ENCODE results near the gene UBQLN4. TPM values are rescaled to one million over a fixed set of nuclear protein-coding genes. Genes with fewer than 3 reads are reported as not detected.
A peak's percentile ranks its signal among the peaks of the same experiment; 100 is the strongest.

Gene UBQLN4
- total RNA-seq, 1 donor from 2014 or later: 65.0 TPM

- Mint-ChIP-seq H3K36me3 (ENCODE audit: low read depth) (no peaks in the 10 kb centered on the region), H3K4me3 (no peak overlapping the region), H3K27ac (no peak overlapping the region), H3K27me3 (peaks cover 46% of the 10 kb centered on the region), H3K4me1 (peaks cover 2% of the 10 kb centered on the region), H3K9me3 (no peaks in the 10 kb centered on the region)
- DNase-seq: no peak
- intact Hi-C loops (cut with micrococcal nuclease): loop anchor here (1.0 kb wide), 1 partner anchor 41 kb away; no protein-coding TSS in a partner anchor
Measured at GRCh38 chr1:156089704-156090103, 36.1 kb upstream of the UBQLN4 start.

DNA sequence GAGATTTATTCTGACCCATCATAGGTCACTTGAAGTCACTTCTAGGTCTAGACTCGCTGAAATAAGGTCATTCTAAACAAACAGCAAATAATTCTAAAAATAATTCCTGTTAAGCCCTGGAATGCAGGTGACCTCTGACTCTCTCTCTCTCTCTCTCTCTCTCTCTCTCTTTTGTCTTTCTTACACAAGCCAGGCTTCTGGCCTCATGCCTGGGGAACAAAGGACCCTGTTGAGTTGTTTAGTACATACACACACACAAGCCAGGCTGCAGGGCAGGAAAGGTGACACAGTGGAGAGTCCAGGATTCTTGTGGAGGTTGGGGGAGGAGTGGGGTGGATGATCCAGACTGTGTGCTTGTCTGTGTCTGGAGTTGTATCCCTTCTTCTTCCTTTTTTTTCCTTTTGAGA, 32.7 kb upstream of the UBQLN4 start:
- intact Hi-C loops (cut with micrococcal nuclease): no loop called here

GRCh38 chr1:156083800-156084790, 30.5 kb upstream of the UBQLN4 start:
- peak overlapping the region; percentile 45 for H3K4me3 Mint-ChIP-seq
- DNase-seq: no peak
- intact Hi-C loops (cut with micrococcal nuclease): no loop called here
- H3K4me1 Mint-ChIP-seq: peaks cover 9% of the 10 kb centered on the region
- no peaks in the 10 kb centered on the region for H3K9me3 Mint-ChIP-seq
- peaks cover 66% of the 10 kb centered on the region for H3K27me3 Mint-ChIP-seq
- no peak overlapping the region for H3K27ac Mint-ChIP-seq
- no peaks in the 10 kb centered on the region for H3K36me3 Mint-ChIP-seq (ENCODE audit: low read depth)

More for the DNA sequence above, 32.7 kb upstream of the UBQLN4 start:
- no peak overlapping the region for H3K4me3 Mint-ChIP-seq
- no peak overlapping the region for H3K27ac Mint-ChIP-seq
- H3K4me1 Mint-ChIP-seq: peaks cover 10% of the 10 kb centered on the region
- no peak for DNase-seq
- H3K36me3 Mint-ChIP-seq (ENCODE audit: low read depth): no peaks in the 10 kb centered on the region
- H3K27me3 Mint-ChIP-seq: peaks cover 52% of the 10 kb centered on the region
- H3K9me3 Mint-ChIP-seq: no peaks in the 10 kb centered on the region

GRCh38 chr1:156082309-156083091, 28.9 kb upstream of the UBQLN4 start, which contains the start of gene MEX3A:
MEX3A (minus strand) TSS chr1:156082465; CDS start chr1:156081998, 467 bp downstream.
- Mint-ChIP-seq H3K4me3 (peak within 1 kb of the TSS; percentile 87), H3K27me3 (peaks cover 76% of the 10 kb centered on the region), H3K27ac (no peak within 1 kb of the TSS), H3K4me1 (peaks cover 9% of the 10 kb centered on the region), H3K36me3 (ENCODE audit: low read depth) (no peaks in the 10 kb centered on the region), H3K9me3 (no peaks in the 10 kb centered on the region)
- DNase-seq: peak; percentile 90
- intact Hi-C loops (cut with micrococcal nuclease): loop anchor here (1.0 kb wide), 1 partner anchor 28 kb away; the partner anchor contains the start of gene LAMTOR2

GRCh38 chr1:156081917-156082308, 28.3 kb upstream of the UBQLN4 start:
- peak overlapping the region; percentile 87 for H3K4me3 Mint-ChIP-seq
- H3K9me3 Mint-ChIP-seq: no peaks in the 10 kb centered on the region
- DNase-seq: no peak
- H3K27ac Mint-ChIP-seq: no peak overlapping the region
- H3K36me3 Mint-ChIP-seq (ENCODE audit: low read depth): no peaks in the 10 kb centered on the region
- peaks cover 9% of the 10 kb centered on the region for H3K4me1 Mint-ChIP-seq
- intact Hi-C loops (cut with micrococcal nuclease): loop anchor here (1.0 kb wide), 1 partner anchor 28 kb away; the partner anchor contains the start of gene LAMTOR2
- peaks cover 72% of the 10 kb centered on the region for H3K27me3 Mint-ChIP-seq

GRCh38 chr1:156081180-156081916, 27.8 kb upstream of the UBQLN4 start:
- intact Hi-C loops (cut with micrococcal nuclease): no loop called here
- Mint-ChIP-seq H3K4me1 (peaks cover 9% of the 10 kb centered on the region), H3K27ac (no peak overlapping the region), H3K27me3 (peaks cover 66% of the 10 kb centered on the region), H3K4me3 (peak overlapping the region; percentile 87), H3K9me3 (no peaks in the 10 kb centered on the region), H3K36me3 (ENCODE audit: low read depth) (no peaks in the 10 kb centered on the region)
- DNase-seq: no peak

GRCh38 chr1:156080863-156081179, 27.2 kb upstream of the UBQLN4 start:
- no peaks in the 10 kb centered on the region for H3K9me3 Mint-ChIP-seq
- intact Hi-C loops (cut with micrococcal nuclease): no loop called here
- no peaks in the 10 kb centered on the region for H3K36me3 Mint-ChIP-seq (ENCODE audit: low read depth)
- H3K27ac Mint-ChIP-seq: no peak overlapping the region
- peak overlapping the region; percentile 61 for H3K4me3 Mint-ChIP-seq
- peaks cover 9% of the 10 kb centered on the region for H3K4me1 Mint-ChIP-seq
- peaks cover 63% of the 10 kb centered on the region for H3K27me3 Mint-ChIP-seq
- DNase-seq: no peak

- H3K4me1 Mint-ChIP-seq: peaks cover 11% of the 10 kb centered on the region
- DNase-seq: no peak
- no peaks in the 10 kb centered on the region for H3K36me3 Mint-ChIP-seq (ENCODE audit: low read depth)
- peaks cover 62% of the 10 kb centered on the region for H3K27me3 Mint-ChIP-seq
- intact Hi-C loops (cut with micrococcal nuclease): no loop called here
- H3K4me3 Mint-ChIP-seq: no peak overlapping the region
- H3K9me3 Mint-ChIP-seq: no peaks in the 10 kb centered on the region
- H3K27ac Mint-ChIP-seq: no peak overlapping the region
Measured at GRCh38 chr1:156080241-156080862, 26.8 kb upstream of the UBQLN4 start.

DNA sequence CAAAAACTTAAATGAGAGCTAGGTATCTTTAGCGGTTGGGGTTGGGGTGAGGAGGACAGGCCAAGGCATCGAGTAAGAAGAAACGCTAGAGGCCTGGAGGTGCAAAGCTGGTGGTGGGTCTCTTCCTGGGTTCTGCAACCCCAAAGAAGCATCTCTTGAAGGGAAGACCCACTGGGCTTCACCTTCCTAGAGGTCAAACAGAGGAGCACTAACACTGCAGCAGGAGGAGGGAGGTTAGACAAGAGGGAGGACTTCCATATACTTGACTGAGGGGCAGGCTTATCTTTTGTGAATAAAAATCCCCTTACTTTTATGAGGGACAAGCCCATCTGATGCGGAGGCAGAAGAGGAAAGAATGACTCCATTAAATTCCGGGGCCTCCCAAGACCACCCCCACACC, 26.2 kb upstream of the UBQLN4 start:
- Mint-ChIP-seq H3K4me1 (peaks cover 11% of the 10 kb centered on the region), H3K27me3 (peaks cover 59% of the 10 kb centered on the region), H3K27ac (no peak overlapping the region), H3K36me3 (ENCODE audit: low read depth) (no peaks in the 10 kb centered on the region), H3K4me3 (no peak overlapping the region), H3K9me3 (no peaks in the 10 kb centered on the region)
- DNase-seq: no peak
- intact Hi-C loops (cut with micrococcal nuclease): no loop called here

DNA sequence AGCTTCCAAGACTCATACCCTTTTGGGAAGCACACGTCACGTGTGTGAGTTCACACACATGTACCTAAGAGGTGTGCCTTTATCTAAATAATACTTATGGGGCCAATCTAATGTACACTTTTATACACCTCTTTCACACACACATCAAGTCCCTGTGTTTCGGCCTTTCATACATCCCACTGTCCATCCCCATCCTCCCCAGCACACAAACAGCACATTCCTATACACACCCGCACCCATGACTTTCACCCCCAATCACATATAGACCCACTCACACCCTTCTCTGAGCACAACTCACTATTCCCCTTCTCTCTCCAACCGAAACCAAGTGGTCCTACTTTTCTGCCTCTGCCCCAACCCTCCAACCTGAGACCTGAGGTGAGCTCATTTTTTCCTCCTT, 25.1 kb upstream of the UBQLN4 start:
- H3K36me3 Mint-ChIP-seq (ENCODE audit: low read depth): no peaks in the 10 kb centered on the region
- DNase-seq: no peak
- H3K27me3 Mint-ChIP-seq: peaks cover 53% of the 10 kb centered on the region
- H3K9me3 Mint-ChIP-seq: no peaks in the 10 kb centered on the region
- no peak overlapping the region for H3K27ac Mint-ChIP-seq
- no peak overlapping the region for H3K4me3 Mint-ChIP-seq
- H3K4me1 Mint-ChIP-seq: peaks cover 11% of the 10 kb centered on the region
- intact Hi-C loops (cut with micrococcal nuclease): no loop called here

- peaks cover 5% of the 10 kb centered on the region for H3K4me1 Mint-ChIP-seq
- intact Hi-C loops (cut with micrococcal nuclease): no loop called here
- no peak for DNase-seq
Measured at GRCh38 chr1:156077430-156077760, 23.8 kb upstream of the UBQLN4 start.

DNA sequence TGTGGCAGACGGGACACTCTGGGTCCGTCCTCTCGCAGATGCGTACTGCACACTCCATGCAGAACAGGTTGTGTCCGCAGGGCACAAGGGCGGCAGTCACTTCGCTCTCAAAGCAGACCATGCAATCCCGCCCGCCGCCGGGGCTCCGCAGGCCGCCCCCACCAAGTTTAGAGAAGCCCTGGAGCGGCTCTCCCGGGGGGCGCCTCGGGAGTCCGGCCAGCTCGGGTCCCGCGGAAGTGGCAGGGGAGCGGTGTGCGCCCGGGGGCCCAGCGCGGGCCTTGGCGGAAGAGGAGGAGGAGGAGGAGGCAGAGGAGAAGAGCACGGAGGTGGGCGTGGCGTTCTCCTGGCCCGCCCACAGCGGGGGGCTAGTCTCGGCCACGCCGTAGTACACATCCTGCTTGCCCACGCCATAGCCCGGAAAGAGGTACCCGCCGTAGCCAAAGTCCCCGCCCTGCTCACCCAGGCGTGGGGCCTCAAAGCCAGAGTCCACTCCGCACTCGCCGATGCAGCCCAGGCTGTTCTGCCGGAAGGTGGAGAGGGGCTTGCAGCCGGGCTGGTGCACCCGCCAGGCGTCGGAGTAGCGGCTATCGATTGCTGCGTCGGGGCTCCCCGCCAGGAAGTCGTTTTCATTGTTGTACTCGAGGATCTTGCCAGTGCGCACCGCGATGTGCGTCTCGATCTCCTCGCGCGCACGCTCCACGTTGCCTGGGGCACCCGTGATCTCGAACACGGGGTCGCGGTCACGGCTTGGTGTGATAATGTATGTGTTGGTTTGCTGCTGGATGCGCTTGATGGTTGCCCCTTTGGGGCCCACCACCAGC, 23.2 kb upstream of the UBQLN4 start:
- intact Hi-C loops (cut with micrococcal nuclease): no loop called here
- DNase-seq: no peak
- H3K4me3 Mint-ChIP-seq: no peak overlapping the region

More at GRCh38 chr1:156077430-156077760, 23.8 kb upstream of the UBQLN4 start:
- Mint-ChIP-seq H3K27ac (no peak overlapping the region), H3K36me3 (ENCODE audit: low read depth) (no peaks in the 10 kb centered on the region), H3K27me3 (peaks cover 52% of the 10 kb centered on the region), H3K9me3 (no peaks in the 10 kb centered on the region), H3K4me3 (no peak overlapping the region)

More for the DNA sequence above, 23.2 kb upstream of the UBQLN4 start:
- no peak overlapping the region for H3K27ac Mint-ChIP-seq
- H3K36me3 Mint-ChIP-seq (ENCODE audit: low read depth): no peaks in the 10 kb centered on the region
- peaks cover 5% of the 10 kb centered on the region for H3K4me1 Mint-ChIP-seq
- H3K27me3 Mint-ChIP-seq: peaks cover 51% of the 10 kb centered on the region
- no peaks in the 10 kb centered on the region for H3K9me3 Mint-ChIP-seq

Measured in activated CD4-positive, alpha-beta T cell treated with anti-CD3 and anti-CD28 coated beads, Interleukin-2, amount 10 ng/mL, durations not matched to agents 24 days and 14 days (primary cell).